NCI-H2227 treated with DMSO at 0.1 percent for 48 hours (cell line): ENCODE results near the gene CCDC91.
"Not testable (repeated sequence)": the region's sequence is repeated elsewhere in the genome, so short reads cannot be mapped to it uniquely, and the experiment has no call there.

ENCODE experiments used
- DNase-seq: peaks from one replicate; lab custom pipeline; 2025; lab: John Stamatoyannopoulos, UW

The CCDC91 gene

DNA sequence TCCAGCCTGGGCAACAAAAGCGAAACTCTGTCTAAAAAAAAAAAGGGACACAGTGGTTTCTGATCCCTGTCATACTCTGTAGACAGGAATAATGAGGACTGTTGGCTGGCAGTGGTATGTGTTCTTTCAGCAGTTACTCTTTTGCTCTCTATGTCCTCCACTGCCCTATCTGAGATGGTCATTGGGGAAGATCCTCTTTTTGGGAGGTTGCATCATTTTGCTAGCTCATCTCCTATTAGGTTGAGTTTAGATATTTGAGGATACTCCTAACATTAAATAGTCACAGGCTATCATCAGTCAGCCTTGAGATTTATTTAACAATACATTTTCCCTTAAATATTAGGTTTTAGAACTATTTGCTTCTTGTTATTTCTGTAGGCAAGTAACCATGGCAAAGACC lies 5.9 kb upstream of the CCDC91 start:
- DNase-seq = no peak

DNA sequence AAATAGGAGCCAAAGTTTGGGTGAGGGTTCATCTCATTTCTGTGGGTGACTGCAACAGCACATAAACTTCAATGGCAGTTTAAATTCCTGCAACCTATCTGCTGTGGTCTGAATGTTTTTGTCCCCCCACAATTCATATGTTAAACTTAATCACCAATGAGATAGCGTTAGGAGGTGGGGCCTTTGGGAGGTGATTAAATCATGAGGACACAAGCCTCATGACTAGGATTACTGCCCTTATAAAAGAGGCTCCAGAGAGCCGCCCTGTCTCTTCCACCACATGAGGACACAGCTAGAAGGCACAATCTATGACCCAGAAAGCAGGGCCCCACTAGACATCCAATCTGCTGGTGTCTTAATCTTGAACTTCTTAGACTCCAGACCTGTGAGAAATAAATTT lies 3.8 kb upstream of the CCDC91 start:
- DNase-seq = no peak

DNA sequence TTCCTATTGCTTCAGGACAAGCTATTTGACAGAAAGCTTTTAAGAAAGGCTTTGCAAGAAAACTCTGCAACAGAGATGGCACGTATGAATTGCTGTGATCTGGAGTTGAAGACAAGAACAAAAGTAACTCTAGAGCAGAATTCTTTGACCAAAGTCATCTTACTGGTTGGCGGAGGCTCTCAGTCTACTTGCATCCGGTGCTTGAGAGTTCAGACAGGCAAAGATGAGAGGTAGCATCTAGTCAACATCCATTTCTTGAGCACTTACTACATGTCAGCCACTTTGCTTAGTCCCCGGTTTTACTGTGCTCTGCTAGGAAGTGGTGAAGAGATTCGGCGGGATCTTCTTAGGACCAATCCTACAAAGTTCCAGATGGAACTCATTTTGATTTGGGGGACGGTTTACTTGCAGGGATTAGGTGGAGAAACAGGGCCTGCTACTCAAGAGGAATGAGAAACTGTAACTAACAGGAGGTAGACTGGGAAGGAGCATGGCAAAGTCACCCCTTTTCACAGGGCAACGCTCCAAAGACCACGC lies 404 bp upstream of the CCDC91 start:
- peak; percentile 39 for DNase-seq

DNA sequence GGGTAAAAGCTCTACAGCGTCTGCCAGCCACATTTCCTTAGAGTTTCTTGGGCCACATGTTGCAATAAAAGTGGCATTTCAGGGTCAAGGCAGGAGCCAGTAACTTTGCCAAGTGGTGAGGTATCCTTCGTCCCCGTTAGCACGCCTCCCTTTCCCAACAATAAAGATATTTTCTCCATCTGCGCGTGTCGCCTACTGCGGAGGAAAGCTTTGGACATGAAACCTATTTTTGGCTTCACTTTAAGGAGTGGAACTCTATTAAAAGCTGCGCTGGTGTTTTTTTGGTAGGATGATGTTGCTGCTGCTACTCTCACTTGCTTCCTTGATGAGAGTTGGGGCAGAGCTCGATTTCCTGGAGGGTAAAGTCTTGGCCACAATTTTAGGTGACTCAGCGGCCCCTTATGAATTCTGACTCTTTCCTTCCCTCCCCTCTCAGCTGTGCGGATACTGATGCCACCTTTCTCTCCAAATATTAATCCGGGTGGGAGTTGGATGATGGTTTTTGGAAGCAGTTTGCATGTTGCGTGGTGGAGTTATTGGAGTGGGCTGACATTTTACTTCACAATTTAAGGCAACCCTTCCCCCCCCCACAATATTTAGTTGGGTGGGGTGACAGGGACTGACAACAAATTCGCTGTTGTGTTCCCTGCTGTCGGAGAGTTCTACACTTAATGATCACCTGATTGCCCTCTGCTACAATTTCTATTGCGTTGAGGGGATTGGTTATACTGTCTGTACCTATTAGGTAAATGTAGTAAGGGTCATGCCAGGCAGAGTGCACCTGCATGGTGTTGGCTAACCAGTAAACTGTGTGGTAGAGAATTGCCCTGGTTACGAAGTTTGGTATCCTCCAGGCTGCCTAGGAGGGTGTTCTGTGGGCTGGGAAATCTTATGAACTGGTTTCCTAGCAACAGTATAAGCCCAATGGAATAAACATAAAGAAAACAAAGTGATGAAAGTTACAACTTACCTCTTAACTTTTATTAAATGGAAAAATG lies 1.1 kb downstream of the CCDC91 start:
- no peak for DNase-seq

DNA sequence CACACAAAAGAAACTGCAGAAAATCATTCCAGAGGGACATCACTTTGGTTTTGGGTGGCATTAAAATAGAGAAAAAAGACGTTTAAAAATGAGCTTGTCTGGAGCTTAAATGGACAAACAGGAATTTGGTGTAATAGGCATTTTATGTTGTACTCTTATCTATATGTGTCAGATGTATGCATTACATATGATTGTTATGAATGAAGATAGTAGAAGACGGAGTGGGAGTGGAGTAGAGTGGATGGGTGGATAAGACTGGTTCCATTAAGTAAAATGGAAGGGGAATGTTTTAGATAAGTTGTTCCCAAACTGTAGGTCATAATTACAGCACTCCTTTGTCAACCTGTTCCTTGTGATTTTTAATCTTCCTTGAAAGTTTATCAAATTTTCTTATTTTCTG lies 1.9 kb downstream of the CCDC91 start:
- DNase-seq = no peak

DNA sequence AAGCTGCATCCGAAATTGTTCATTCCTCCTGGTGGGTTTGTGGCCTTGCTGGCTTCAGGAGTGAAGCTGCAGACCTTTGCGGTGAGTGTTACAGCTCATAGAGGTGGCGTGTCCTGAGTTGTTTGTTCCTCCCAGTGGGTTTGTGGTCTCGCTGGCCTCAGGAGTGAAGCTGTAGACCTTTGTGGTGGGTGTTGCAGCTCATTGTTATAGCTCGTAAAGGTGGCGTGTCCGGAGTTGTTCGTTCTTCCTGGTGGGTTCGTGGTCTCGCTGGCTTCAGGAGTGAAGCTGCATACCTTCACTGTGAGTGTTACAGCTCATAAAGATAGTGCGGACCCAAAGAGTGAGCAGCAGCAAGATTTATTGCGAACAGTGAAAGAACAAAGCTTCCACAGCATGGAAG lies 4.4 kb downstream of the CCDC91 start:
- DNase-seq = not testable (repeated sequence)

DNA sequence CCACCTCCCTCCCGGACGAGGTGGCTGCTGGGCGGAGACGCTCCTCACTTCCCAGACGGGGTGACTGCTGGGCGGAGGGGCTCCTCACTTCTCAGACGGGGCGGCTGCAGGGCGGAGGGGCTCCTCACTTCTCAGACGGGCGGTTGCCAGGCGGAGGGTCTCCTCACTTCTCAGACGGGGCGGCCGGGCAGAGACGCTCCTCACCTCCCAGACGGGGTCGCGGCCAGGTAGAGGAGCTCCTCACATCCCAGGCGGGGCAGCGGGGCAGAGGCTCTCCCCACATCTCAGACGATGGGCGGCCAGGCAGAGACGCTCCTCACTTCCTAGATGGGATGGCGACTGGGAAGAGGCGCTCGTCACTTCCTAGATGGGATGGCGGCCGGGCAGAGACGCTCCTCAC lies 10.9 kb downstream of the CCDC91 start:
- DNase-seq = not testable (repeated sequence)

DNA sequence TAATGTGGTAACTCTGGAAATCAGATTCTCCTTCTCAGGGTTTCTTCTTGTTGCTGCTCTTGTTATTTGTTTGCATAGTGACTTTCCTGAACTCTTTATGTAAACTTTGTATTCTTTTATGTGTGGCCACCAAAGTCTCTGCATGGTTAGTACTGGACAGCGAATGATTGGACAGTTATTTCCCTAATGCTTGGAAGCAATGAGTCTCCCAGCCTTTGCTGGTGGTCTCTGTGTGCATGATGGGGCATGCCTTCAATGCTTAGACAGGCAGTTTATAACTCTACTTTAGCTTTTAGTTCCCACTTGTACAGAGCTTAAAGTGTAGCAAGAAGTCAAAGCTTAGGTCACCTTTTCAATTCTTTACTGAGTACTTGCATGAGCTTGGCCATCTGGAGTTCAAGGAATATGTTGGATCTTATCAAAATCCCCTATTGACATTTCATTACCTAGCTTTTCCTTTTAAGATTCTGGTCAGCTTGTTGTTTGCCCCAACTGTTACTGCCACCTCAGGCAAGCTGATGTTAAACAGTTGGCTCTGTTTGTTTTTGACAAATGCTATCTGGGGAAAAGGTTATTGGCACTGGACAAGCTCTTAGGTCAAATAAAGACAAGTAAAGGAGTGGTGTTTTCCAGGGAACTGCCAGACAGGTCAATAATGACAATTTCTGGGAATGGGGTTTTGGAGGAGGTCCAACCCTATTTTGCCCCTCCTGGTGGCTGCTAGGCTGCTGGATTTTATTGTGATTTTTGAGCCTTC lies 12.3 kb downstream of the CCDC91 start:
- DNase-seq = no peak

DNA sequence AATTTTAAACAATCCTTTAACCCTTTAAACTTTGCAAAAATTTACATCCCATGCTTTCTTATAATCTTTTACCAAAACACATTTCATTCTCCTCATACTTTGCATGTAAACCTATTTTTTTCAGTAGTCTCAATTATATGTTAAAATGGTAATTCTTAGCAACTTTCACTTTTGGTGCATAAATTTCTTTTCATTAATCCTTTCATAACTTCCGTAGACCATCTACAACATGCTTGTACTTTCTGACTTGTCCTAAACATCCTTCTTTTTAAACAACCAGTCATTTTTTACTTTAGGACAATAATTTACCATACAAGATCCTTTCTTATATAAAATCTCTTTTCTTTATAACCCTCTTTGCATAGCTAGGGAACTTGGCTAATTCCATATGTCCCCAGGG lies 19.5 kb downstream of the CCDC91 start:
- DNase-seq = no peak

DNA sequence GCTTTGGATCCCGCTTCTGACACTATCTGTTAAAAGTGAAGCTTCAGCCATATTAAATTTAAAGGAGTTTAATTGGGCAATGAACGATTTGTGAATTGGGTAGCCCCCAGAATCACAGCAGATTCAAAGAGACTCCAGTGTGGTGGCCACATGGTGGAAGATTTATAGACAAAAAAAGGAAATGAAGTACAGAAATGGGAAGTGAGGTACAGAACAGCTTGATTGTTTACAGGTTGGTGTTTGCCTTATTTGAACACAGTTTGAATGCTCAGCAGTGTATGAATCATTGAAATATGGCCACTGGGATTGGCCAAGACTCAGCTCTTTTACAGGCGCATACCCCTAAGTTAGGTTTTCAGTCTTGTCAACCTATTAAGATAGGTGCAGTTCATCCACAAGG lies 21.9 kb downstream of the CCDC91 start:
- DNase-seq = no peak

DNA sequence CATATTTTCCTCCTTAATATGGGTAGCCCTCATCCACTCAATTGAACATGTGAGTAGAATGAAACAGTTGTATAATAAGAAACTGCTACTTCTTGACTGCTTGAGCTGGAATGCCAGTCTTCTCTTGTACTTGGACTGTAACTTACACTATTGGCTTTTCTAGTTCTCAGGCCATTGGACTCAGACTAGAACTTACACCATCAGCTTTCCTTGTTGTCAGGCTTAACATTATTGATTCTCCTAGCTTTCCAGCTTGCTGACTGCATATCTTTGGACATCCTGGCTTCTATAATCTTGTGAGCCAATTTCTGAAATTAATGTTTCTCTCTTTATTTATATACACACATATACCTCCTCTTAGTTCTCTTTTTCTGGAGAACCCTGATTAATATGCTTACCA lies 24.8 kb downstream of the CCDC91 start:
- no peak for DNase-seq

DNA sequence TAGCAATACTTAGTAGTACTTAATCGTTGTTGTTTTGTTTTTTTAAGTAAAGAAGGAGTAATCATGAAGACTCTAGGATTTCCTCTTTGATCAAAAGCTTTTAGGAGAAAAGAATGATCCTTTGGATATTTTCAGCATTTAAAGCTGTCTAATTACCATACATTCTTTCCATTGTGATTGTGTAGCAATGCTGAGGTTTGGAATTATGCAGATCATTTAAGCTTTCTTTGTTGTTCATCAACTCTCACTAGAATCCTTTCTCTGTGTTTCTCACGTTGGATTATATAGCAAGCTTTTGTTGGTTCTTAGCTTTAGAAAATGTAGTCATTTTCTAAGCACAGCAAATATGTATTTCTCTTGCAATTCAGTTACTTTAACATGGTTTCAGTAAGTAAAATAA lies 25.8 kb downstream of the CCDC91 start:
- DNase-seq = no peak

DNA sequence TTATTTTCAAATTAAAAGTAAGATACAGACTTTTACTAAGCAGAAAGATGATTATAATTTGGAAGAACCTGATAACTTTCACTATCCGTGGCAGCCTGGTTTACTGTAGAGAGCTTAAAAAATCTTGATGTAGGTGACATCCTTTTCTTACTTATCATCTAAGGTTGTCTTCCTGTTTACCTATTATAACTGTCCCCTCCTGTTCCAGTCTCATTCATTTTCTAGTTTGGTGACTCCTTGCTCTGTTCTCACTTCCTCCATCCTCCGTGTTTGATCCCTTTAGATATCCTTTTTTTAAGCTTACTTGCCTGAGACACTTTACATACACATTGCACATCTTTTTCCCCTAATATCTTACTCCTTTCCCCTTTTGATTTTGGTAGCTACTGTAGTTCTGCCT lies 27.5 kb downstream of the CCDC91 start:
- DNase-seq = no peak

DNA sequence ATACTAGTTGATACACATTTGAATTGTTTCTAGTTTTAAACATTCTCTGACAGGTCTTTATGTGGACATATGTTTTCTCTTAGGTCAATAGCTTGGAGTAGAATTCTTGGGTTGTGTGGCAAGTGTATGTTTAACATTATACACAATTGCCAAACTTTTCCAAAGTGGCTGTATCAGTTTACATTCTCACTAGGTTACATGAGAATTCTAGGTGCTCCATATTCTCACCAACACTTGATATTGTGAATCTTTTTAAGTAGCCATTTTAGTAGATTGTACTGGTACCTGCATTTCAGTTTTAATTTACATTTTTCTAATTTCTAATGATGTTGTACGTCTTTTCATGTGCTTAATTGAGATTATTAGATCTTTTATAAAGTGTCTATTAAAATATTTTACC lies 28.6 kb downstream of the CCDC91 start:
- no peak for DNase-seq

DNA sequence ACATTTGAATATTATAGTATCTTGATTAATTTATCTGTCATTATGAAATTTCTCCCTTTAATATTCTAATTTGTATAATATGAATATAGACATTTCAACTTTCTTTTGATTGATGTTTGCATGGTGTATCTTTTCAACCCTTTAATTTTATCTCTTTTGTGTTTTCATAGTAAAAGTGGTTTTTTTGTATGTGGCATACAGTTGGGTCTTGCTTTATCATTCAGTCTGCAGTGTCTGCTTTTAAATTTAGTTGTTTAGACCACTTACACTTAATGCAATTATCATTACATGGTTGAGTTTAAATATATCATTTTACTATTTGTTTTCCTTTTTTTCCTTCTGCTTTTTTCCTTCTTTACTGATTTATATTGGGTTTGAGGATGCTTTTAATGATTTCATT lies 29.6 kb downstream of the CCDC91 start:
- DNase-seq = no peak

DNA sequence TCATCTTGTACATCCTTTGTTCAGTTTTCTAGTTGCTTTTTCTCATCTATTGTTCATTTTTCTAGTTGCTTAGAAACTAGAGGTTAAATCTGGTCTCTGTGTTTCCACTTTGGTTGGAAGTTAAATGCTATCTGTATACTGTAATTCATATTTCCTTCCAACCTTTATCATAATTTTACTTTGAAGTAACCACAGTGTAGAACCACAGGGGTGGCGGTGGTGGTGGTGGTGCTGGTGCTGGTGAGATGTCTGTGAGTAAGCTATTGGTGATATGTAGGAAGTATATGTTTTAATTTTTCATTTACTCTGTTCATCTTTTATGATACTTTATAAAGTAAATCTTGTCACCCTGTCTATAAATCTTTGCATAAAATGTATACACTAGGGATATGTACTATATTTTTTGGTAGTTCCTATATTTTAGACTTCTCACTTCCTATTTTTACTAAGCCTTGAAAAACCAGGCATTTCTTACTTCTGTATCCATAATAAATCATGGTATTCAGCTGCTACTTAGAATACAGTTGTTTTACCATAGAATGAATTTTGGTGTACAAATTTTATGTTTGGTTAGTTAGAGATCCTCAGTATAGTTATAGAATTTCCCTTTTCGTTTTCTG lies 31.9 kb downstream of the CCDC91 start:
- no peak for DNase-seq

DNA sequence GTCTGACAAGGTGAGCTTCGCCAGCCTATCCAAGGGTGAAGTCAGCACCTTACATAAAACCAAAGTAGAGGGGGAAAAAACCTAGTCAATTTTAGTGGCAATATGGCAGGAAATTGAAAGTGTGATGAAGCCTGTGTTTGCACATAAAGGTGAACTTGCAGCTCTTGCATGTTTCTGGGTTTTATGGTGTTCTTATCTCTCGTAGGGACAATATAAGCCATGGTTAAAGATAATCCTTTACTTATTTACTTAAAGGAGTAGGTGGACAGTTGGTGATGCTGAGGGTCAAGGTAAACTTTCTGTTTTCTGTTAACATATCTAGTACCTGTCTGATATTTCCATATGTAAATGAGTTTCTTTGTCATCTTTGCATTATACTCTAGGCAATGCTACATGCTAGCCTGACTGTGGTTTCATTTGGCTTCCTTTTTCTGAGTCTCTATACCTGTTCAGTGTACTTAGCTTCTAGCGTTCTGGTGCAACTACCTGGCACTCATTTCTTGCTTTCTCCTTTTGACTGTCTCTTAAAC lies 32.8 kb downstream of the CCDC91 start:
- no peak for DNase-seq

DNA sequence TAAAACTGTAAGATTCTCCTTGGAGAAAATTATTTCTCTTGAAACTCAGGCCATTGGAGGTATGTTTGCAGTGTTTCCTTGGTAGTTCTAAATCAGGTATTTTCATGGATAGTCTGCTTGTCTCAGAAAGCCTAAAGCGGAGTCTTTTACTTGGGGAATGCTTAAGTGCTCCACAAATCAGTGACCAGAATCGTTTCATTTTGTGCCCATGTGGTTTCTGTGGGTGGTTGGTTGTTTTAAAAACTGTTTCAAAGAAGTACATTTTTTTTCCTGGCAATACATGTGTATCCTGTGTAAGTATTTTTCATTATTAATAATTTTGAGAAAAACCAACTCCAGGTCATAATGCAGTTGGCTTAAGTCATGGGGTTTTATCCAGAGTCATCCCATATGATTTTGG lies 33.6 kb downstream of the CCDC91 start:
- no peak for DNase-seq

DNA sequence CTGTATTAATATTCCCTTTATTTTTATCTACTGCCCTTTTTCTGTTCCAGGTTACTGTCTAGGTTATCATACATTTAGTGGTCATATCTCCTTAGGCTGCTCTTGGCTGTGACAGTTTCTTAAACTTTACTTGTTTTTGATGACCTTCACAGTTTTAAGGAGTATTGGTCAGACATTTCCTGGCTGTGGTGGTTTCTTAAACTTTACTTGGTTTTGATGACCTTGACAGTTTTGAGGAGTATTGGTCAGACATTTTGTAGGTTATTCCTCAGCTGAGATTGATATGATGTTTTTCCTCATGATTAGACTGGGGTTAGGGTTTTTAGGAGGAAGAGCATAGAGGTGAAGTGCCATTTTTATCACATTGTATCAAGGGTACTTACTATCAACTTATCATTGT lies 36.4 kb downstream of the CCDC91 start:
- no peak for DNase-seq

DNA sequence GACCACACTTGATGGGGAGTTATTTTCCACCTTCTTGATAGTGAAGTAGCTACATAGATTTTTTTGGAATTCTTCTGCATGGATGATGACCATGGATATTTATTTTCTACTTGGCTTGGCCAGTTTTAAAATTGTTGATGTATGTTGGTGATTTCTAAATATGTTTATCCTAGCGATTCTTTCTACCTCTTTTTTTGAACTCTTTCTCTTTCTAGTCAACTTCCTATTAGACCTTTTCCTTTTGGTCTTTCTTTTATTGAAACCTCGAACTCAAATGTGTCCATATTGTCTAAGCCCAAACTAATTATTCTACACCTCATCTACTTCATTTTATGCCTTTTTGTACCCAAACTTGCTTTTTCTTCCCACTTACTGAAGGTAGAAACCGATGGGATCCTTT lies 37.0 kb downstream of the CCDC91 start:
- DNase-seq = no peak

DNA sequence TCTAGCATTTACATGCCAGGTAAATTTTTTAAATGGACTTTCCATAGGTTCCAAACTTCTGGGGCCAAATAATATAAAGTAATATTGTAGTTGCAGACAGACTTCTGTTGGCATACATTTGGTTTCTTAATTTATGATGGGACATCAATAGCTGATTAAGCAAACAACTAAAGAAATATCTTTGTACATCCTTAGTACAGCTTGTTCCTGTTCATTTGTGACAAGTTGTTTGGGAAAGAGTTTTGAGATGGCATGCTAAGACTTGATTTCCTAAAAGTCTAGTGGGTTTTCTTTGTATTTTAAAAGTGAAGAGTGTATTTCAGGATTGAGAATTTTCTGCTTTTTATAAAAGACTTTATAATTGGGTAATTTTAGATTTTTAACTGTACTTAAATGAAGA lies 41.0 kb downstream of the CCDC91 start:
- DNase-seq = no peak

DNA sequence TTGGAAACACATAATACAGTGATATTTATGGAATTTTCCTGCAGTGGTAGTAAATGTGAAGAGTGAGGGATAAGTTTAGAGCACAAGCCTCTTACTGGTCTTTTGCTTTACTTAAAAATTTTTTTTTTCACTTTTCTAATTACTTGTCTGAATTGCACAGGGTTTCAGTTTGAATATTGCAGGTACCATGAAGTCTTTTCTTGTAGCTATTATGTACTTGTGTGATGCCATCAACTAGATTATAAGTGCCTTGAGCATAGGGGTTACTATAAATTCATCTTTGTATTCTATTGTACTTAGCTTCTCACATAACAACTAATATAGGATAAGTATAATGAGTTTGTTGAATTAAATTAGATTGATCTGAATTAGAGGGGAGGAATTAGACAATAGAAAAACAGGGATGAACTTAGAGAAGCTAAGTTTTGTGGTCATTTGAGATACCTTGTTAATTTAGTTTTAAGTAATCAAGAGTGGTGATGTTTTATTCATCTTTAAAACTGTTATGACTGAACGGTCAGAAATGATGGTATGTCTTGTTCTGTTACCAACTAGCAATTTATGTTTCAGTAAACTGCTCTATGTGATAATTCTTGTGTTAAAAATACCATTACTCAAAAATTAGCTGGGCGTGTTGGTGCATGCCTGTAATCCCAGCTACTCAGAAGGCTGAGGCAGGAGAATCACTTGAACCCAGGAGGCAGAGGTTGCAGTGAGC lies 42.1 kb downstream of the CCDC91 start:
- no peak for DNase-seq
